Activated CD4-positive, alpha-beta T cell treated with anti-CD3 and anti-CD28 coated beads, Interleukin-2, amount 10 ng/mL, durations not matched to agents 7 days and 5 days (primary cell): Measurements from ENCODE around the gene MYOT. TPM values are rescaled to one million over a fixed set of nuclear protein-coding genes. Genes with fewer than 3 reads are reported as not detected.

Source experiments
- CTCF ChIA-PET: fragments of 350-600 bp; sonication (Branson Sonifier 250); formaldehyde crosslinking; loops from one replicate; lab custom pipeline; 2021; ENCODE audit warnings: antibody characterized with exemption; lab: Charles Lee
- POLR2A ChIA-PET: fragments of 350-600 bp; sonication (Branson Sonifier 250); formaldehyde crosslinking; loops from one replicate; lab custom pipeline; 2021; ENCODE audit warnings: antibody characterized with exemption; lab: Charles Lee
- DNase-seq: peaks from one replicate; pipeline ENCODE4 v3.0.0-alpha.2; 2020
- H3K27ac Mint-ChIP-seq: one replicate; pipeline ENCODE4 v1.8.0; 2021; ENCODE audit warnings: mild to moderate bottlenecking, moderate library complexity, mixed read lengths
- H3K27me3 Mint-ChIP-seq: one replicate; pipeline ENCODE4 v1.8.0; 2021; ENCODE audit warnings: mixed read lengths
- H3K36me3 Mint-ChIP-seq: one replicate; pipeline ENCODE4 v1.8.0; 2021; ENCODE audit warnings: low read depth, mixed read lengths
- H3K4me1 Mint-ChIP-seq: one replicate; pipeline ENCODE4 v1.8.0; 2021; ENCODE audit warnings: mixed read lengths
- H3K4me3 Mint-ChIP-seq: one replicate; pipeline ENCODE4 v1.8.0; 2021; ENCODE audit warnings: mild to moderate bottlenecking, moderate library complexity, mixed read lengths
- H3K9me3 Mint-ChIP-seq: one replicate; pipeline ENCODE4 v1.8.0; 2021; ENCODE audit warnings: mixed read lengths
- total RNA-seq, 2 experiments: library from RNA; stranded (reverse); gene quantifications; one replicate each; pipeline ENCODE4 v1.2.3, GENCODE V29; 2021

MYOT gene
- total RNA-seq, 2 experiments from 2014 or later, result not detected

- POLR2A ChIA-PET, result no interaction called here
- Mint-ChIP-seq H3K27ac (no peak overlapping the region), H3K4me3 (no peak overlapping the region), H3K27me3 (peaks cover 5% of the 10 kb centered on the region), H3K9me3 (no peaks in the 10 kb centered on the region), H3K36me3 (peaks cover 3% of the 10 kb centered on the region), H3K4me1 (peaks cover 24% of the 10 kb centered on the region)
- CTCF ChIA-PET, result interaction anchor here (1.0 to 1.5 kb wide), 2 partner anchors 10 to 31 kb away, joined by 3 read pairs; no protein-coding TSS in a partner anchor
- DNase-seq, result no peak
Observed at GRCh38 chr5:137890845-137891244, 23.2 kb downstream of the MYOT start.

DNA sequence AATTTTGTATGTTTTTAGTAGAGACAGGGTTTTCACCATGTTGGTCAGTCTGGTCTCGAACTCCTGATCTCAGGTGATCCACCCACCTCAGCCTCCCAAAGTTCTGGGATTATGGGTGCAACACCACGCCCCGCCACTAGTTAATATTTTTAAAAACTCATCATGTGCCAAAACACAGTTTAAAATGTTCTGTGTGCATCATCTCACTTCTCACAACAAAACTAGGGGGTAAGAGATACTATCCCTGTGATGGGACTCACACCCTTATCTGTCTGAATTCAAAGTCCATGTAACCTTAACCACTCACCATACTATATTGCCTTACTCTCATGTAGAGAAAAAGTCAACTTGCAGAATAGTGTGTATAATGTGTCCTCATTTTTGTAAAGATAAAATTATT, 24.2 kb downstream of the MYOT start:
- Mint-ChIP-seq H3K27ac (no peak overlapping the region), H3K4me1 (peaks cover 20% of the 10 kb centered on the region), H3K36me3 (peaks cover 3% of the 10 kb centered on the region), H3K27me3 (peaks cover 5% of the 10 kb centered on the region), H3K9me3 (no peaks in the 10 kb centered on the region), H3K4me3 (no peak overlapping the region)
- CTCF ChIA-PET, result no interaction called here
- DNase-seq, result no peak
- POLR2A ChIA-PET, result no interaction called here

GRCh38 chr5:137894586-137894985, 26.9 kb downstream of the MYOT start:
- no peak for DNase-seq
- Mint-ChIP-seq H3K36me3 (peaks cover 3% of the 10 kb centered on the region), H3K4me1 (peaks cover 3% of the 10 kb centered on the region), H3K27me3 (peaks cover 5% of the 10 kb centered on the region), H3K27ac (no peak overlapping the region), H3K4me3 (no peak overlapping the region), H3K9me3 (no peaks in the 10 kb centered on the region)
- POLR2A ChIA-PET, result no interaction called here
- CTCF ChIA-PET, result interaction anchor here (0.6 to 1.3 kb wide), 2 partner anchors 12 to 141 kb away, joined by 3 read pairs; no protein-coding TSS in a partner anchor

DNA sequence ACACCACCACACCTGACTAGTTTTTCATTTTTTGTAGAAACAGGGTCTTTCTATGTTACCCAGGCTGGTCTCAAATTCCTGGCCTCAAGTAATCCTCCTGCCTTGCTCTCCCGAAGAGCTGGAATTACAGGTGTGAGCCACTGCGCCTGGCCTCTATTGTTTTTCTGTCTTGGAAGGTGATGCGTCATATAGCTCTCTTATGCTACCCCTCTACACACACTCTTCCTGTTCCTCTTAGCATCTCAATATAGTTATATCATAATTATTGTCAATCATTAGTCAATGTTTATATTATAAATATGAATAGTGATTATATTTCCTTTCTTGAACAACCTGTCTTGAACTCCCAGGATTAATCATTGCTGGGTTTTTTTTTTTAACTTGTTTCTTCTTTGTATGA, 28.9 kb downstream of the MYOT start:
- no peak overlapping the region for H3K4me3 Mint-ChIP-seq
- no peak overlapping the region for H3K27ac Mint-ChIP-seq
- no peak for DNase-seq
- H3K27me3 Mint-ChIP-seq, result peaks cover 5% of the 10 kb centered on the region
- peaks cover 4% of the 10 kb centered on the region for H3K4me1 Mint-ChIP-seq
- H3K9me3 Mint-ChIP-seq, result no peaks in the 10 kb centered on the region
- ChIA-PET CTCF (interaction anchor here (0.7 kb wide), 2 partner anchors 25 to 202 kb away, joined by 3 to 4 read pairs; no protein-coding TSS in a partner anchor), POLR2A (no interaction called here)
- H3K36me3 Mint-ChIP-seq, result no peaks in the 10 kb centered on the region

GRCh38 chr5:137899493-137899892, 31.8 kb downstream of the MYOT start:
- H3K9me3 Mint-ChIP-seq, result no peaks in the 10 kb centered on the region
- ChIA-PET POLR2A (no interaction called here), CTCF (no interaction called here)
- peaks cover 4% of the 10 kb centered on the region for H3K4me1 Mint-ChIP-seq
- H3K27me3 Mint-ChIP-seq, result peaks cover 2% of the 10 kb centered on the region
- H3K36me3 Mint-ChIP-seq, result no peaks in the 10 kb centered on the region
- no peak overlapping the region for H3K4me3 Mint-ChIP-seq
- H3K27ac Mint-ChIP-seq, result no peak overlapping the region
- no peak for DNase-seq

- H3K4me1 Mint-ChIP-seq, result peaks cover 4% of the 10 kb centered on the region
- ChIA-PET CTCF (interaction anchor here (0.7 to 1.5 kb wide), 2 partner anchors 11 to 12 kb away, joined by 3 to 4 read pairs; partner anchors contain the start of gene PKD2L2), POLR2A (interaction anchor here (0.7 kb wide), 1 partner anchor 675 kb away, joined by 5 read pairs; no protein-coding TSS in a partner anchor)
- peaks cover 2% of the 10 kb centered on the region for H3K27me3 Mint-ChIP-seq
- H3K4me3 Mint-ChIP-seq, result no peak overlapping the region
- H3K36me3 Mint-ChIP-seq, result no peaks in the 10 kb centered on the region
- no peaks in the 10 kb centered on the region for H3K9me3 Mint-ChIP-seq
- H3K27ac Mint-ChIP-seq, result no peak overlapping the region
- no peak for DNase-seq
Observed at GRCh38 chr5:137901011-137901817, 33.6 kb downstream of the MYOT start.

DNA sequence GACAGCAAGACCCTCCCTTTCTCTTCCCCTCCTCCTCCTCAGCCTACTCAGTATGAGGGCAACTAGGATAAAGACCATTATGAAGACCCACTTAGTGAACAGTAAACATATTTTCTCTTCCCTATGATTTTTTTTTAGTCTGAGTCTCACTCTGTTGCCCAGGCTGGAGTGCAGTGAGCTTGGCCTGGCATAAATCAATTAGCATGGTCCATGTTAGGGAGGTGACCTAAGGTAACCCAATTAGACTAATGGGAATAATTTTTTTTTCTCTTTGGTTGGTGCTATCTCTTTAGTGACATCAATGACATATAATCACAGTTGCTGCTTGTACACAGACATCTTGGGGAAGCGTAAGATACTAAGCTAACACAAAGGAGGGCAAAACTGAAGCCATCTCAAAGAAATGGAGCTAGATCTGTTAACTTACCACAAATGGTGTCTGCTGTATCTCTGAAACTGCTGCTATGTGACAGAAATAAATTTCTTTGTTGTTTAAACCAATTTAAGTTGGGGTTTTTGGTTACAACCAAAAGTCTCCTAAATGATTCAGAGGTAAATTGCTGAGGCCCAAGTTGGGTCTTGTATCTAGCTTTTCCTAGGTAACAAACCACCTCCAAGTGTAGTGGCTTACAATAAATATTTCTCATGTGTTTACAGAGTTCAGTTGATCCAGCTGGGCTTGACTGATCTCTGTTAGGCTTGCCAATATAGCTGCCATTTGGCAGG, 34.9 kb downstream of the MYOT start:
- Mint-ChIP-seq H3K36me3 (no peaks in the 10 kb centered on the region), H3K27ac (no peak overlapping the region), H3K4me3 (no peak overlapping the region), H3K27me3 (peaks cover 4% of the 10 kb centered on the region), H3K9me3 (no peaks in the 10 kb centered on the region), H3K4me1 (peaks cover 4% of the 10 kb centered on the region)
- ChIA-PET CTCF (interaction anchor here (0.6 to 1.5 kb wide), 2 partner anchors 13 to 226 kb away, joined by 4 to 5 read pairs; partner anchors contain the start of gene PKD2L2), POLR2A (no interaction called here)
- no peak for DNase-seq

DNA sequence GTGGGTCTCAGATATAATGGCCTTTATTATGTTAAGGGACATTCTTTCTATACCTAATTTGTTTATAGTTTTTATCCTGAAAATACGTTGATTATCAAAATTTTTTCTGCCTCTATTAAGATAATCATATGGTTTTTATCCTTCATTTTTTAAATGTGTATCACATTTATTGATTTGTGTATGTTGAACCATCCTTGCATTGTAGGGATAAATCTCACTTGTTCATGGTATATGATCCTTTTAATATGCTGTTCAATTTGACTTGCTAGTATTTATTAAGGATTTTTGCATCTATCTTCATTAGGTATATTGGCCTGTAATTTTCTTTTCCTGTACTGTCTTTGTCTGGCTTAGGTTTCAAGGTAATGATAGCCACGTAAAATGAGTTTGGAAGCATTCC, 47.1 kb downstream of the MYOT start:
- CTCF ChIA-PET, result interaction anchor here (0.9 kb wide), 1 partner anchor 82 kb away, joined by 3 read pairs; no protein-coding TSS in a partner anchor
- Mint-ChIP-seq H3K4me1 (no peaks in the 10 kb centered on the region), H3K9me3 (peaks cover 7% of the 10 kb centered on the region), H3K27ac (no peak overlapping the region), H3K4me3 (no peak overlapping the region), H3K36me3 (no peaks in the 10 kb centered on the region), H3K27me3 (peaks cover 4% of the 10 kb centered on the region)
- DNase-seq, result no peak
- POLR2A ChIA-PET, result no interaction called here

DNA sequence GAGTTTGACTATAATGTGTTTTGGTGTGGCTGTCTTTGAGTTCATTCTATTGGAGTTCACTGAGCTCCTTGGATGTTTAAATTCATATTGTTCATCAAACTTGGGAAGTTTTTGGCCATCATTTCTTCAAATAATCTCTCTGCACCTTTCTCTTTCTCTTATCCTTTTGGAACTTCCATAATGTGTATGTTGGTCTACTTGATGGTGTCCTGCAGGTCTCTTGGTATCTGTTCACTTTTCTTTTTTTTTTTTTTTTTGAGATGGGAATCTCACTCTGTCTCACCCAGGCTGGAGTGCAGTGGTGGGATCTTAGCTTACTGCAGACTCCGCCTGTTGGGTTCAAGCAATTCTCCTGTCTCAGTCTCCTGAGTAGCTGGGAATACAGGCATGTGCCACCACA, 49.3 kb downstream of the MYOT start:
- peaks cover 2% of the 10 kb centered on the region for H3K27me3 Mint-ChIP-seq
- DNase-seq, result no peak
- H3K36me3 Mint-ChIP-seq, result no peaks in the 10 kb centered on the region
- ChIA-PET CTCF (interaction anchor here (0.6 kb wide), 1 partner anchor 465 kb away, joined by 3 read pairs; no protein-coding TSS in a partner anchor), POLR2A (interaction anchor here (0.6 kb wide), 1 partner anchor 170 kb away, joined by 8 read pairs; no protein-coding TSS in a partner anchor)
- H3K4me1 Mint-ChIP-seq, result no peaks in the 10 kb centered on the region
- H3K27ac Mint-ChIP-seq, result no peak overlapping the region
- peaks cover 7% of the 10 kb centered on the region for H3K9me3 Mint-ChIP-seq
- no peak overlapping the region for H3K4me3 Mint-ChIP-seq

GRCh38 chr5:137921931-137922330, 54.3 kb downstream of the MYOT start:
- CTCF ChIA-PET, result interaction anchor here (1.3 kb wide), 1 partner anchor 31 kb away, joined by 3 read pairs; no protein-coding TSS in a partner anchor
- Mint-ChIP-seq H3K4me1 (no peaks in the 10 kb centered on the region), H3K27me3 (peaks cover 2% of the 10 kb centered on the region), H3K36me3 (no peaks in the 10 kb centered on the region), H3K27ac (no peak overlapping the region), H3K9me3 (no peaks in the 10 kb centered on the region), H3K4me3 (no peak overlapping the region)
- DNase-seq, result no peak
- POLR2A ChIA-PET, result no interaction called here

DNA sequence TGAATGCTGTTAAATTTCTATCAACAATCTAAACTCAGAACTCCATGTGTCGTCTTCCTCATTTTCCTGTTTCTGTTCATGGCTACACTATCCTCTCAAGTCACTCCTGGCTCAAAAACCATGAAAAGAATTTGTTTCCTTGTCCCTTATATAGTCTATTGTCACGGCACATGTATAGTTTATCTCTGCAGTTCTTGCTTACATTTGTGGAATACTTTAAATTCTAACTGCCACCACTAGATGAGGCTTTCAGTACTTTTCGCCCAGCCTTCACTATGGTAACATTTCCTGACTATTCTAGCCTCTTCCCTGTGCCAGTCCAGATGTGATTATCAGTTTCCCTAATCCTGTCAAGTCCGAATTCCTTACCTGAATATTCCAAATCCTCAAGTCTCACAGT, 56.2 kb downstream of the MYOT start:
- Mint-ChIP-seq H3K27me3 (no peaks in the 10 kb centered on the region), H3K4me3 (no peak overlapping the region), H3K36me3 (no peaks in the 10 kb centered on the region), H3K27ac (no peak overlapping the region), H3K4me1 (no peaks in the 10 kb centered on the region), H3K9me3 (no peaks in the 10 kb centered on the region)
- POLR2A ChIA-PET, result no interaction called here
- CTCF ChIA-PET, result no interaction called here
- DNase-seq, result no peak

DNA sequence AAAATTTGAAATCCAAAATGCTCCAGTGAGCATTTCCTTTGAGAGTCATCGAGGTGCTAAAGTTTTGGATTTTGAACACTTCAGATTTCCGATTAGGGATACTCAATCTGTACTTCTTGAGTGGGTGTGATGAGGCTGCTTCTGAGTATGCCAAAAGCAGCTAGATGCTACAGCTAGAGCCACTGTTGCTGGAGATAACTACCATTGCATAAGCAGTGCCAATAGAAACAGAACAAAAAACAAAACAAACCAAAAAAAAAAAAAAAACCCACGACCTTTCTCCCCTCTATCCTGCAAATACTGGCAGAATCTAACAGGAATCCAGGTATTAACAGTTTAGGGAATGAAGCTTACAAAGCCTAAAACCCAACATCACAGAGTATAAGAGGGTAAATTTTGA, 65.1 kb downstream of the MYOT start:
- Mint-ChIP-seq H3K4me3 (no peak overlapping the region), H3K27me3 (no peaks in the 10 kb centered on the region), H3K4me1 (peaks cover 2% of the 10 kb centered on the region), H3K36me3 (peaks cover 8% of the 10 kb centered on the region), H3K9me3 (no peaks in the 10 kb centered on the region), H3K27ac (no peak overlapping the region)
- no peak for DNase-seq
- POLR2A ChIA-PET, result no interaction called here
- CTCF ChIA-PET, result interaction anchor here (0.6 kb wide), 1 partner anchor 215 kb away, joined by 3 read pairs; no protein-coding TSS in a partner anchor
